Spleen (tissue), 7 donors: Measurements from ENCODE around the gene KIAA0825.

ENCODE experiments used
- CTCF ChIP-seq, 11 experiments: fragments of 200-600 bp in 7 of 11; fragments of 450-650 bp in 4 of 11; sonication (generic) in 4 of 11; IDR thresholded peaks in 8 of 11; conservative IDR thresholded peaks in 3 of 11; 1 replicate in 7 of 11; 2 replicates in 4 of 11; pipeline versions ENCODE4 v1.4.0 to v1.8.0; 2016 to 2021; ENCODE audit warnings: antibody characterized with exemption in 11 of 11, inconsistent platforms in 4 of 11, mild to moderate bottlenecking in 1 of 11
- POLR2A ChIP-seq, 3 donors: fragments of 450-650 bp; IDR thresholded peaks; one replicate each; pipeline ENCODE4 v1.5.1; 2017; ENCODE audit warnings: antibody characterized with exemption in 3 of 3, mild to moderate bottlenecking in 1 of 3
- POLR2AphosphoS5 ChIP-seq, 3 donors: sonication (generic); formaldehyde crosslinking; IDR thresholded peaks; one replicate each; pipeline ENCODE4 v1.5.1; 2017; ENCODE audit warnings: antibody characterized with exemption in 3 of 3
- donor health status: DM: no; HTN: no; CAD: no; lungs with moderate emphysema.
- donor health status: DM: no; HTN: no; CAD: no.
- donor health status: DM: no; HTN: no; CAD: no.

- TF ChIP-seq POLR2A (IDR thresholded peaks at IDR 0.05) = no peak
- no peak for TF ChIP-seq CTCF (IDR thresholded peaks at IDR 0.05 in 8 of 11, conservative IDR thresholded peaks at IDR 0.05 in 3 of 11)
- no peak for TF ChIP-seq POLR2AphosphoS5 (IDR thresholded peaks at IDR 0.05)
Observed at GRCh38 chr5:94362857-94363256, 255.5 kb downstream of the KIAA0825 start.
